Lower leg skin (tissue), 3 donors: Measurements from ENCODE around the gene ISLR2.

ENCODE experiments used
- POLR2A ChIP-seq, 2 donors: fragments of 450-650 bp; IDR thresholded peaks; one replicate each; pipeline ENCODE4 v1.6.1; 2016 to 2017; ENCODE audit warnings: antibody characterized with exemption in 2 of 2, mild to moderate bottlenecking in 1 of 2, moderate library complexity in 1 of 2
- TF ChIP-seq, protein P1 (sequence below), 3 donors: fragments of 450-650 bp; IDR thresholded peaks; one replicate each; pipeline ENCODE4 v1.5.1; 2016; ENCODE audit warnings: antibody characterized with exemption in 3 of 3, mild to moderate bottlenecking in 3 of 3, moderate library complexity in 2 of 3

DNA sequence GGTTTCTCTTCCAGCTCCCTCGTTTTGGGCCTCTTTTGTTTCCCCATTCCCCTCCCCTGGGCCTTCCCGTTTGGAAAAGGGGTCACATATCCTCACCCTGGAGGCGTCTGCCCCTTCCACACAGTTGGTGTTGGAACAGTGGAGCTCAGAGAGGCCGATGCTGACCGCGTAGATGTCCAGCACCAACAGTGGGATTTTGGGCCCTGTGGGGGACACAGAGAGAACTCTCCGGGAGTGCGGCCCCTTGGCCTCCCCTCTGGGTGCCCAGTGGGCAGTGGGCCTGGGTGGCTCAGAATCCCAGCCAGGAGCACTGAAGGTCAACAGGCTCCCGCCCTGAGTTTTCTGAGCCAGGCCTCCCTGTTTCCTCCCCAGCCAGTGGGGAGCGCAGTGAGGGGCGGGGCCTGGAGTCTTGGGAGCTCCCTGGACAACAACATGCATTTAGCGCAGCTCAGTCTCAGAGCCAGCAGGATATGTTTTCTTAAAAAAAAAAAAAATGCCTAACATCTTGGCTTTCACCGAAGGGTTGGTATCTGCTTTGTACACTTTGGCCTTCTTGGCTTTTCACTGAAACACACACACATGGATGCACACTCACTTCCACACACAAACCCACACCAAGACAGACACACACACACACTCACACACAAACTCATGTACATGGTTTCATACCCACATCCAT, 42.5 kb downstream of the ISLR2 start:
- TF ChIP-seq, protein P1, sequence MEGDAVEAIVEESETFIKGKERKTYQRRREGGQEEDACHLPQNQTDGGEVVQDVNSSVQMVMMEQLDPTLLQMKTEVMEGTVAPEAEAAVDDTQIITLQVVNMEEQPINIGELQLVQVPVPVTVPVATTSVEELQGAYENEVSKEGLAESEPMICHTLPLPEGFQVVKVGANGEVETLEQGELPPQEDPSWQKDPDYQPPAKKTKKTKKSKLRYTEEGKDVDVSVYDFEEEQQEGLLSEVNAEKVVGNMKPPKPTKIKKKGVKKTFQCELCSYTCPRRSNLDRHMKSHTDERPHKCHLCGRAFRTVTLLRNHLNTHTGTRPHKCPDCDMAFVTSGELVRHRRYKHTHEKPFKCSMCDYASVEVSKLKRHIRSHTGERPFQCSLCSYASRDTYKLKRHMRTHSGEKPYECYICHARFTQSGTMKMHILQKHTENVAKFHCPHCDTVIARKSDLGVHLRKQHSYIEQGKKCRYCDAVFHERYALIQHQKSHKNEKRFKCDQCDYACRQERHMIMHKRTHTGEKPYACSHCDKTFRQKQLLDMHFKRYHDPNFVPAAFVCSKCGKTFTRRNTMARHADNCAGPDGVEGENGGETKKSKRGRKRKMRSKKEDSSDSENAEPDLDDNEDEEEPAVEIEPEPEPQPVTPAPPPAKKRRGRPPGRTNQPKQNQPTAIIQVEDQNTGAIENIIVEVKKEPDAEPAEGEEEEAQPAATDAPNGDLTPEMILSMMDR (IDR thresholded peaks at IDR 0.05) = no peak
- TF ChIP-seq POLR2A (IDR thresholded peaks at IDR 0.05) = no peak
